LNCAP (cell line): ENCODE data around the gene ZPBP.
A peak's percentile ranks its signal among the peaks of the same experiment; 100 is the strongest.

ENCODE experiments used
- CTCF ChIP-seq: fragments of 450-650 bp; IDR thresholded peaks from 2 replicates; pipeline ENCODE4 v1.5.1; 2017; ENCODE audit warnings: mild to moderate bottlenecking

The ZPBP gene

GRCh38 chr7:50073093-50073492, 20.0 kb downstream of the ZPBP start:
- no peak for TF ChIP-seq CTCF

- no peak for TF ChIP-seq CTCF
These were observed 23.4 kb downstream of the ZPBP start for GRCh38 chr7:50069613-50070012.

- TF ChIP-seq CTCF, result no peak
These were observed 24.0 kb downstream of the ZPBP start for GRCh38 chr7:50068850-50069551.

- TF ChIP-seq CTCF, result peak; percentile 38; the same call in 1 of the 2 replicates
These were observed 25.0 kb downstream of the ZPBP start for GRCh38 chr7:50068026-50068425.

- TF ChIP-seq CTCF, result no peak
These were observed 30.1 kb downstream of the ZPBP start for GRCh38 chr7:50062951-50063350.

- no peak for TF ChIP-seq CTCF
These were observed 36.9 kb downstream of the ZPBP start for GRCh38 chr7:50056131-50056530.

GRCh38 chr7:50047716-50048115, 45.3 kb downstream of the ZPBP start:
- no peak for TF ChIP-seq CTCF

- no peak for TF ChIP-seq CTCF
These were observed 56.0 kb downstream of the ZPBP start for GRCh38 chr7:50037086-50037485.
